ENCODE results near the gene PTPRT. TPM values are rescaled to one million over a fixed set of nuclear protein-coding genes. Genes with fewer than 3 reads are reported as not detected.

The PTPRT gene
- total RNA-seq, 1 donor from 2014 or later, result 23.5 TPM

- intact Hi-C loops (cut with DNase I), result no loop called here
- H3K36me3 ChIP-seq, result no peaks in the 10 kb centered on the region
- no peaks in the 10 kb centered on the region for H3K27me3 ChIP-seq
- H3K27ac ChIP-seq, result no peak overlapping the region
- DNase-seq (ENCODE audit: low spot score in 2 of 2), result no peak
- no peaks in the 10 kb centered on the region for H3K9me3 ChIP-seq
- no peak overlapping the region for H3K4me3 ChIP-seq
- TF ChIP-seq CTCF (IDR thresholded peaks at IDR 0.05), result no peak
- no peaks in the 10 kb centered on the region for H3K4me1 ChIP-seq
Observed at GRCh38 chr20:42346189-42347170, 843.2 kb downstream of the PTPRT start.

GRCh38 chr20:42341654-42342053, 848.1 kb downstream of the PTPRT start:
- Histone ChIP-seq H3K27me3 (no peaks in the 10 kb centered on the region), H3K9me3 (no peaks in the 10 kb centered on the region), H3K36me3 (no peaks in the 10 kb centered on the region), H3K4me1 (no peaks in the 10 kb centered on the region), H3K4me3 (no peak overlapping the region), H3K27ac (no peak overlapping the region)
- intact Hi-C loops (cut with DNase I), result no loop called here
- no peak for DNase-seq (ENCODE audit: low spot score in 2 of 2)
- TF ChIP-seq CTCF (IDR thresholded peaks at IDR 0.05), result no peak

GRCh38 chr20:42340368-42340767, 849.3 kb downstream of the PTPRT start:
- no peak for TF ChIP-seq CTCF (IDR thresholded peaks at IDR 0.05)
- Histone ChIP-seq H3K9me3 (no peaks in the 10 kb centered on the region), H3K36me3 (no peaks in the 10 kb centered on the region), H3K4me3 (no peak overlapping the region), H3K27me3 (no peaks in the 10 kb centered on the region), H3K27ac (no peak overlapping the region), H3K4me1 (no peaks in the 10 kb centered on the region)
- DNase-seq (ENCODE audit: low spot score in 2 of 2), result no peak
- intact Hi-C loops (cut with DNase I), result no loop called here

- Histone ChIP-seq H3K27me3 (no peaks in the 10 kb centered on the region), H3K9me3 (no peaks in the 10 kb centered on the region), H3K4me3 (no peak overlapping the region), H3K27ac (no peak overlapping the region), H3K36me3 (no peaks in the 10 kb centered on the region), H3K4me1 (no peaks in the 10 kb centered on the region)
- intact Hi-C loops (cut with DNase I), result no loop called here
- no peak for TF ChIP-seq CTCF (IDR thresholded peaks at IDR 0.05)
- no peak for DNase-seq (ENCODE audit: low spot score in 2 of 2)
Observed at GRCh38 chr20:42338294-42339201, 851.2 kb downstream of the PTPRT start.

GRCh38 chr20:42336576-42336975, 853.1 kb downstream of the PTPRT start:
- no peak for DNase-seq (ENCODE audit: low spot score in 2 of 2)
- Histone ChIP-seq H3K36me3 (no peaks in the 10 kb centered on the region), H3K27me3 (no peaks in the 10 kb centered on the region), H3K4me1 (no peaks in the 10 kb centered on the region), H3K9me3 (no peaks in the 10 kb centered on the region), H3K4me3 (no peak overlapping the region), H3K27ac (no peak overlapping the region)
- TF ChIP-seq CTCF (IDR thresholded peaks at IDR 0.05), result no peak
- intact Hi-C loops (cut with DNase I), result no loop called here
